OCI-LY3 (cell line): ENCODE measurements around the gene P2RY13.

Experiments used
- EZH2phosphoT487 ChIP-seq: fragments of 200-600 bp; shearing (Covaris generic); IDR thresholded peaks from 2 replicates; pipeline ENCODE4 v1.6.1; 2018; ENCODE audit warnings: antibody characterized with exemption, mixed run types, low read depth
- TF ChIP-seq, protein P1 (sequence below): fragments of 200-600, 300-600 bp; sonication (generic); IDR thresholded peaks from 2 replicates; pipeline ENCODE4 v1.5.1; 2014; ENCODE audit warnings: antibody characterized with exemption, low read length, low read depth

GRCh38 chr3:151303751-151304150 lies 25.6 kb downstream of the P2RY13 start:
- TF ChIP-seq, protein P1, sequence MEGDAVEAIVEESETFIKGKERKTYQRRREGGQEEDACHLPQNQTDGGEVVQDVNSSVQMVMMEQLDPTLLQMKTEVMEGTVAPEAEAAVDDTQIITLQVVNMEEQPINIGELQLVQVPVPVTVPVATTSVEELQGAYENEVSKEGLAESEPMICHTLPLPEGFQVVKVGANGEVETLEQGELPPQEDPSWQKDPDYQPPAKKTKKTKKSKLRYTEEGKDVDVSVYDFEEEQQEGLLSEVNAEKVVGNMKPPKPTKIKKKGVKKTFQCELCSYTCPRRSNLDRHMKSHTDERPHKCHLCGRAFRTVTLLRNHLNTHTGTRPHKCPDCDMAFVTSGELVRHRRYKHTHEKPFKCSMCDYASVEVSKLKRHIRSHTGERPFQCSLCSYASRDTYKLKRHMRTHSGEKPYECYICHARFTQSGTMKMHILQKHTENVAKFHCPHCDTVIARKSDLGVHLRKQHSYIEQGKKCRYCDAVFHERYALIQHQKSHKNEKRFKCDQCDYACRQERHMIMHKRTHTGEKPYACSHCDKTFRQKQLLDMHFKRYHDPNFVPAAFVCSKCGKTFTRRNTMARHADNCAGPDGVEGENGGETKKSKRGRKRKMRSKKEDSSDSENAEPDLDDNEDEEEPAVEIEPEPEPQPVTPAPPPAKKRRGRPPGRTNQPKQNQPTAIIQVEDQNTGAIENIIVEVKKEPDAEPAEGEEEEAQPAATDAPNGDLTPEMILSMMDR: no peak
- TF ChIP-seq EZH2phosphoT487: no peak
